ENCODE measurements around the gene PICK1.

- TF ChIP-seq CTCF (IDR thresholded peaks at IDR 0.05) (no peak), POLR2A (IDR thresholded peaks at IDR 0.05) (no peak), EP300 (IDR thresholded peaks at IDR 0.05) (no peak), POLR2AphosphoS5 (IDR thresholded peaks at IDR 0.05) (no peak)
Observed at GRCh38 chr22:38081636-38081940, 24.4 kb downstream of the PICK1 start.
